Upper lobe of left lung (tissue), 4 donors: ENCODE measurements around the gene PTPRN2.

ENCODE experiments used
- CTCF ChIP-seq, 6 experiments: fragments of 450-650 bp in 4 of 6; fragments of 200-600 bp in 2 of 6; sonication (generic) in 2 of 6; IDR thresholded peaks; one replicate each; pipeline ENCODE4 v1.5.1; 2016 to 2019; ENCODE audit warnings: antibody characterized with exemption in 6 of 6
- POLR2A ChIP-seq, 4 donors: fragments of 450-650 bp; IDR thresholded peaks; one replicate each; pipeline ENCODE4 v1.5.1; 2016 to 2017; ENCODE audit warnings: antibody characterized with exemption in 4 of 4, mild to moderate bottlenecking in 2 of 4

GRCh38 chr7:158631574-158632195 lies 44.1 kb upstream of the PTPRN2 start:
- TF ChIP-seq CTCF (IDR thresholded peaks at IDR 0.05), result no peak
- no peak for TF ChIP-seq POLR2A (IDR thresholded peaks at IDR 0.05)
